Memory B cell (primary cell): ENCODE results near the gene OR14A16.

ENCODE experiments used
- ATAC-seq: fragments of 150-1000 bp; cut with Tn5 transposase; 2 replicates; pipeline ENCODE4 v1.10.0; 2021; ENCODE audit warnings: low read depth, mild to moderate bottlenecking, moderate library complexity
- DNase-seq, 2 donors: peaks; one replicate each; pipeline ENCODE4 v3.0.0; 2022; ENCODE audit warnings: low spot score in 2 of 2
- H3K27ac Mint-ChIP-seq: one replicate; pipeline ENCODE4 v1.8.0; 2022; ENCODE audit warnings: mild to moderate bottlenecking, moderate library complexity, mixed read lengths
- H3K27me3 Mint-ChIP-seq: one replicate; pipeline ENCODE4 v1.8.0; 2022; ENCODE audit warnings: mixed read lengths
- H3K36me3 Mint-ChIP-seq: one replicate; pipeline ENCODE4 v1.8.0; 2022; ENCODE audit warnings: mild to moderate bottlenecking, mixed read lengths
- H3K4me1 Mint-ChIP-seq: one replicate; pipeline ENCODE4 v1.8.0; 2022; ENCODE audit warnings: mixed read lengths
- H3K4me3 Mint-ChIP-seq: one replicate; pipeline ENCODE4 v1.8.0; 2022; ENCODE audit warnings: mild to moderate bottlenecking, moderate library complexity, mixed read lengths
- H3K9me3 Mint-ChIP-seq: one replicate; pipeline ENCODE4 v1.8.0; 2022; ENCODE audit warnings: mixed read lengths

Gene OR14A16

DNA sequence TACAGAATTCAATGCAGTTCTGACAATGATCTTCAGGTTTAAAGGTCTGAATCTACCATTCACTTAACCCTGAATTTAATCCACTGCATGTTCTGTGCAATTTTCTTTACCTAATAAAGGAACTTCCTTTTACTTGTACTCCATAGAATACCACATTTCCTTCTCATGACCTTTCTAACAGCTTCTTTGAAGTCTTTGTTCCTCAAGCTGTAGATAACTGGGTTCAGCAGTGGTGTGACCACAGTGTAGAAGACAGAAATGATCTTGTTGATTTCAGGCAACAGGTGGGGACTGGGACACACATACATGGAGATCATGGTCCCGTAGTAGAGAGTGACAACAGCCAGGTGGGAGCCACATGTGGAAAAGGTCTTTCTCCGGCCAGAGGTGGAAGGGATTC, 16.9 kb upstream of the OR14A16 start:
- Mint-ChIP-seq H3K4me3 (no peak overlapping the region), H3K36me3 (no peaks in the 10 kb centered on the region), H3K27me3 (peaks cover 2% of the 10 kb centered on the region), H3K27ac (no peak overlapping the region), H3K4me1 (no peaks in the 10 kb centered on the region), H3K9me3 (no peaks in the 10 kb centered on the region)
- ATAC-seq (no peak), DNase-seq (no peak)

DNA sequence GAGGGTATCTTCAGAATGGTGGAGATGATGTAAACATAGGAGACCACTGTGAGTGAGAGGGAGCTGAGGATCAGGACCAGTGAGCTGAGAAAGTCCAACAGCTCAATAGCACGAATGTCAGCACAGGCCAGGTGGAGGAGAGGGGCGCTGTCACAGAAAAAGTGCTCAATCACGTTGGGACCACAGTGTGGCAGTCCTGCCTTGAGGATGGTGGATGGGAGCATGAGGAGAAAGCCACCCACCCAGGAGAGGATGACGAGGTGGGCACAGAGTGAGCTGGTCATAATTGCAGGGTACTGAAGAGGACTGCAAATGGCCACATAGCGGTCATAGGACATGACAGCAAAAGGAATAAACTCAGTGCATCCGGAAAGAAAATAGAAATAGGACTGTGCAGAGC, 9.7 kb upstream of the OR14A16 start:
- H3K4me3 Mint-ChIP-seq, result no peak overlapping the region
- H3K27me3 Mint-ChIP-seq, result peaks cover 4% of the 10 kb centered on the region
- DNase-seq (no peak), ATAC-seq (no peak)
- H3K4me1 Mint-ChIP-seq, result no peaks in the 10 kb centered on the region
- no peaks in the 10 kb centered on the region for H3K36me3 Mint-ChIP-seq
- no peak overlapping the region for H3K27ac Mint-ChIP-seq
- H3K9me3 Mint-ChIP-seq, result no peaks in the 10 kb centered on the region

DNA sequence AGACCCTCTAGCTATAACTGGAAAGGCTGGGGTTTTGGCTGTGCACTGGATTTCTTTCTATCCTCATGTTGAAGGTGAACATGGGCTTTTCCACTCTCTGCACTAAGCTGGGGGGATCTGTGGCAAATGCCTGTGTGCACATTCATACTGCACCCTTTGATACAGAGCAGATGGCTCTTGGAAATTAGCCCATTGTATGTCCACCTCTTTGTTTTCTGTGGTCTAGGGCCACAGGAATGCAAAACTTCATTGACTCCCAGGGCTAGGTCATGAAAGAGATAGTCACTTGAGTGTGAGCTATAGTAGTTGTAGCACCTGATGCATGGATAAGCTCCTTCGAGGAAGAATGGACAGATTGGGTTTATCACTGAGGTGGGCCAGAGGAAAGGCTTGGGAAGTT, 5.7 kb upstream of the OR14A16 start:
- no peak for DNase-seq
- H3K36me3 Mint-ChIP-seq, result no peaks in the 10 kb centered on the region
- peaks cover 2% of the 10 kb centered on the region for H3K9me3 Mint-ChIP-seq
- H3K27me3 Mint-ChIP-seq, result peaks cover 4% of the 10 kb centered on the region
- no peak for ATAC-seq
- H3K4me3 Mint-ChIP-seq, result no peak overlapping the region
- no peaks in the 10 kb centered on the region for H3K4me1 Mint-ChIP-seq
- no peak overlapping the region for H3K27ac Mint-ChIP-seq

DNA sequence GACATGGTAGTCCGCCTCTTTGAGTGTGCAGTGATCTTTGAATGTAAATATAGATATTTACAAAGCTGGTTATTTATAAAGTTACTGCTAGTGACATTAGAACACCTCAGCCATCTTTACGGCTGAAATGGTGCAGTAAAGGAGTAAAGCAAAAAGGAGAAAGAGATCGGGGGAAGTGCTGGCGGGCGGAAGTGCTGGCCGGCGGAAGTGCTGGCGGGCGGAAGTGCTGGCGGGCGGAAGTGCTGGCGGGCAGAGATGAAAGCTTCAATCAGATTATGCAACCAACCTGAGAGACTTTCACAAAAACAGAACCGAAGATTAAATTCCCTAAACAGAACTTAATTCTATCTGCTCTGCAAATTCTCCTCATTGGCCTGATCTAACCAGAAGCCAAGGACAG, 1.4 kb upstream of the OR14A16 start:
- H3K4me1 Mint-ChIP-seq, result peaks cover 3% of the 10 kb centered on the region
- DNase-seq, result no peak
- ATAC-seq, result no peak
- H3K36me3 Mint-ChIP-seq, result no peaks in the 10 kb centered on the region
- H3K27me3 Mint-ChIP-seq, result no peaks in the 10 kb centered on the region
- no peak overlapping the region for H3K4me3 Mint-ChIP-seq
- no peak overlapping the region for H3K27ac Mint-ChIP-seq
- peaks cover 2% of the 10 kb centered on the region for H3K9me3 Mint-ChIP-seq

DNA sequence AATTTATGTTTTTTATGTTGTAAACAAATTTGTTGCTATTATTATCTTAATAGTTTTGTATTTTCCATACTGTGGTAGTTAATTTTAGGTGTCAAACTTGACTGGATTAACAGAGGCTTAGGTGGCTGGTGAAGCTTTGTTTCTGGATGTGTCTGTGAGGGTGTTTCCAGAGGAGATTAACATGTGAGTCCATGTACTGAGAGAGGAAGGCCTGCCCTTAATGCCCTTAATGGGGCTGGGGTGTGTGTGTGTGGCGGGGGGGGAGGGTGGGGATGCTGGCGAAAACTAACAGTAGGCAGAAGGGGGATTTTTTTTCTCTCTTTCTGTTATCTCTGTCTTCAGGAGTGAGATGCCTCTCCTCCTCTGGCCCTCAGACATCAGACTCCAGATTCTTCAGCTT, 1.9 kb downstream of the OR14A16 start:
- DNase-seq, result no peak
- H3K9me3 Mint-ChIP-seq, result peaks cover 2% of the 10 kb centered on the region
- no peak overlapping the region for H3K4me3 Mint-ChIP-seq
- ATAC-seq, result no peak
- H3K27ac Mint-ChIP-seq, result no peak overlapping the region
- H3K27me3 Mint-ChIP-seq, result no peaks in the 10 kb centered on the region
- H3K4me1 Mint-ChIP-seq, result peaks cover 3% of the 10 kb centered on the region
- no peaks in the 10 kb centered on the region for H3K36me3 Mint-ChIP-seq

DNA sequence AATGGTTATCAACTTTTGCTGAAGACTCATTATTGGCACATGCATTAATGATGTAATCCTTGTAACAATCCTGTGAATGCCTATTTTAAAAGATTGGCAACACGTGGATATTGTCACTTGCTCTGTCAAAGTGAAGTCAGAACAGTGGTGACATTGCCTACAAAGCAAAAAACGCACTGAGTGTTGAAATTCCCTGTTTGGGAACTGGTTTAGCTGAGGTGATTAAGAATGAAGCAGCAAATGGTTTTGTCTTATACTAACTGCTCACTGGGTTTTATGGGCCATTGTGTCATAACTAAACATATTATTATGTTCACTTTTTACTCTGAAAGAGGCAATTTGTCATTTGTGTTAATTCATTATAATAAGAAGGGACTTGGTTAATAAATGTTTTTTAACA, 11.3 kb downstream of the OR14A16 start:
- no peaks in the 10 kb centered on the region for H3K4me1 Mint-ChIP-seq
- H3K9me3 Mint-ChIP-seq, result no peaks in the 10 kb centered on the region
- H3K36me3 Mint-ChIP-seq, result no peaks in the 10 kb centered on the region
- DNase-seq (no peak), ATAC-seq (no peak)
- peaks cover 2% of the 10 kb centered on the region for H3K27me3 Mint-ChIP-seq
- no peak overlapping the region for H3K27ac Mint-ChIP-seq
- H3K4me3 Mint-ChIP-seq, result no peak overlapping the region

DNA sequence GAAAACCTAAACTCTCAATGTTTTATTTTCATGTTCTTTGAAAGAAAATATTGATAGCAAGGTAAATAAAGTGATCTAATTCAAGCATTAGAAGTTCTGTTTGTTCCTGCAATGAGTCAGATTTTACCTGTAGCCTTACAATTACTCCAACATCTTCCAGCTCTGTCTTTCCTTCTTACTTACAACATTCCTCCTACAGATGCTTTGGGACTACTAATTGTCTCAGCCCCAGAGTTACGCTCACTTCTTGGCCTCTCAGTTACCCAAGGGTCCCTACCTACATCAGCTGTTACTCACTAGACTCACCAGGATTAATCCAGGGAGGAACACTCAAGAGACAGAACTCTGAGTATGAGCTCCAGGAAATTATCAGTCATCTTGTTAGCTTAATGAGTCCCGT, 26.4 kb downstream of the OR14A16 start:
- H3K9me3 Mint-ChIP-seq, result peaks cover 3% of the 10 kb centered on the region
- H3K27me3 Mint-ChIP-seq, result peaks cover 3% of the 10 kb centered on the region

DNA sequence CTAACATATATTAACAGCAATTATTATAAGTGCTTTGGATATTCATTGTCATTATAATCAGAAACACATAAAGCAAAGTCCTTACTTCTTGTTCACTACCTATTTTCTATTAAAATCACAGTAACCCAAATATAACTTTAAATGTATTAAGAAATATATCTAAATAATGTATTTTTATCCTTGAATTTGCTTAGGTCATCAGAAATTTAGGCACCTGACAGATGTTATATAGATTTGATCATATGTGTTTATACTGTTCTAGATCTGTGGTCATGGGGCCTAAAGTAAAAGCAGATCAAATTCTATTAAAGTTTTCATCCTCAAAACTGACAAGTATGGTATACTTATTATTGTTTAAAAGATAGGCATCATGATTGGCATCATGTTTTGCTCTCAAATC, 54.3 kb downstream of the OR14A16 start:
- no peaks in the 10 kb centered on the region for H3K9me3 Mint-ChIP-seq

More for the DNA sequence above, 26.4 kb downstream of the OR14A16 start:
- Mint-ChIP-seq H3K4me3 (no peak overlapping the region), H3K36me3 (no peaks in the 10 kb centered on the region), H3K4me1 (no peaks in the 10 kb centered on the region), H3K27ac (no peak overlapping the region)
- no peak for DNase-seq
- no peak for ATAC-seq

More for the DNA sequence above, 54.3 kb downstream of the OR14A16 start:
- H3K4me1 Mint-ChIP-seq, result no peaks in the 10 kb centered on the region
- H3K36me3 Mint-ChIP-seq, result no peaks in the 10 kb centered on the region
- no peaks in the 10 kb centered on the region for H3K27me3 Mint-ChIP-seq
- ATAC-seq, result no peak
- no peak for DNase-seq
- H3K4me3 Mint-ChIP-seq, result no peak overlapping the region
- no peak overlapping the region for H3K27ac Mint-ChIP-seq
